ENCODE data around the gene SCAF1. TPM values are rescaled to one million over a fixed set of nuclear protein-coding genes. Genes with fewer than 3 reads are reported as not detected.

The SCAF1 gene
- total and polyA plus RNA-seq, 9 of the 15 experiments (the other 6 are each of a cell fraction or from before 2014, with no cell fraction given), result 0.20 to 79.0 (median 4.9) TPM

DNA sequence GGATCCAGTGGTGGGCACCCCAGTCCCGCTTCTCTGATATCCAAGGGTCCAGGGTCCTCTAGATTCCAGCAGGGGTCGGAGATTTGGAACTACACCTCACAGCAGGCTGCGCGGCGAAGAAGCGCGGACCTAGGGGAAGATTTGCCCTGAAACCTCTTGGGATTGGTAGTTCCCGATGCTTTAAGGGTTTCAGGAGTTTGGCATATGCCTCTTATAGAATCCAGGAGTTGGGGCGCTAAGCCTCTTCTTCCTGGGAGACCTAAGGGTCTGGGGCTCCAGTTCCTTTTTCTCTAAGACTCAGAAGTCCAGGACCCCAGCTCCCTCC is 24.1 kb downstream of the SCAF1 start (continued):
- TF ChIP-seq MYBL2 (IDR thresholded peaks at IDR 0.05; ENCODE audit: low read depth) (no peak), MYBL2 (CRISPR knock-in tag; IDR thresholded peaks at IDR 0.05; ENCODE audit: borderline replicate concordance) (no peak), RAD51 (IDR thresholded peaks at IDR 0.05; ENCODE audit: borderline replicate concordance, low read depth) (no peak), XRCC4 (IDR thresholded peaks at IDR 0.05; ENCODE audit: extremely low read depth, insufficient read depth, insufficient read length) (no peak), EHMT2 (IDR thresholded peaks at IDR 0.05) (no peak), CEBPB (tag; IDR thresholded peaks at IDR 0.05) (no peak), NFIX (CRISPR knock-in tag; IDR thresholded peaks at IDR 0.05; ENCODE audit: low read depth) (no peak), ZC3H8 (IDR thresholded peaks at IDR 0.05) (no peak), DNMT1 (IDR thresholded peaks at IDR 0.05) (no peak), ZKSCAN3 (CRISPR knock-in tag; IDR thresholded peaks at IDR 0.05) (no peak), TCFL5 (CRISPR knock-in tag; conservative IDR thresholded peaks at IDR 0.05) (no peak), SMC3 (conservative IDR thresholded peaks at IDR 0.05; ENCODE audit: insufficient read depth, low read depth, low read length) (no peak), BRD9 (IDR thresholded peaks at IDR 0.05; ENCODE audit: low read depth, partially characterized antibody) (peak; percentile 20), HCFC1 (IDR thresholded peaks at IDR 0.05; ENCODE audit: low read depth, low read length) (peak; percentile 90), RBM14 (IDR thresholded peaks at IDR 0.05; ENCODE audit: borderline replicate concordance, insufficient read depth, low read depth, low read length) (no peak), CBX2 (IDR thresholded peaks at IDR 0.05; ENCODE audit: insufficient read depth, low read length, poor library complexity, severe bottlenecking) (no peak), MIER1 (IDR thresholded peaks at IDR 0.05; ENCODE audit: low read depth) (no peak), SRSF9 (IDR thresholded peaks at IDR 0.05; ENCODE audit: borderline replicate concordance, low read depth, low read length) (no peak), CBX1 (IDR thresholded peaks at IDR 0.05; ENCODE audit: low read depth) (no peak), NCOR1 (IDR thresholded peaks at IDR 0.05) (no peak), SMARCA5 (IDR thresholded peaks at IDR 0.05) (no peak)
- TF ChIP-seq, protein P1, sequence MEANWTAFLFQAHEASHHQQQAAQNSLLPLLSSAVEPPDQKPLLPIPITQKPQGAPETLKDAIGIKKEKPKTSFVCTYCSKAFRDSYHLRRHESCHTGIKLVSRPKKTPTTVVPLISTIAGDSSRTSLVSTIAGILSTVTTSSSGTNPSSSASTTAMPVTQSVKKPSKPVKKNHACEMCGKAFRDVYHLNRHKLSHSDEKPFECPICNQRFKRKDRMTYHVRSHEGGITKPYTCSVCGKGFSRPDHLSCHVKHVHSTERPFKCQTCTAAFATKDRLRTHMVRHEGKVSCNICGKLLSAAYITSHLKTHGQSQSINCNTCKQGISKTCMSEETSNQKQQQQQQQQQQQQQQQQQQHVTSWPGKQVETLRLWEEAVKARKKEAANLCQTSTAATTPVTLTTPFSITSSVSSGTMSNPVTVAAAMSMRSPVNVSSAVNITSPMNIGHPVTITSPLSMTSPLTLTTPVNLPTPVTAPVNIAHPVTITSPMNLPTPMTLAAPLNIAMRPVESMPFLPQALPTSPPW (CRISPR knock-in tag; IDR thresholded peaks at IDR 0.05), result no peak
- TF ChIP-seq, protein P2, sequence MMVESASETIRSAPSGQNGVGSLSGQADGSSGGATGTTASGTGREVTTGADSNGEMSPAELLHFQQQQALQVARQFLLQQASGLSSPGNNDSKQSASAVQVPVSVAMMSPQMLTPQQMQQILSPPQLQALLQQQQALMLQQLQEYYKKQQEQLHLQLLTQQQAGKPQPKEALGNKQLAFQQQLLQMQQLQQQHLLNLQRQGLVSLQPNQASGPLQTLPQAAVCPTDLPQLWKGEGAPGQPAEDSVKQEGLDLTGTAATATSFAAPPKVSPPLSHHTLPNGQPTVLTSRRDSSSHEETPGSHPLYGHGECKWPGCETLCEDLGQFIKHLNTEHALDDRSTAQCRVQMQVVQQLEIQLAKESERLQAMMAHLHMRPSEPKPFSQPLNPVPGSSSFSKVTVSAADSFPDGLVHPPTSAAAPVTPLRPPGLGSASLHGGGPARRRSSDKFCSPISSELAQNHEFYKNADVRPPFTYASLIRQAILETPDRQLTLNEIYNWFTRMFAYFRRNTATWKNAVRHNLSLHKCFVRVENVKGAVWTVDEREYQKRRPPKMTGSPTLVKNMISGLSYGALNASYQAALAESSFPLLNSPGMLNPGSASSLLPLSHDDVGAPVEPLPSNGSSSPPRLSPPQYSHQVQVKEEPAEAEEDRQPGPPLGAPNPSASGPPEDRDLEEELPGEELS (CRISPR knock-in tag; IDR thresholded peaks at IDR 0.05; ENCODE audit: borderline replicate concordance), result no peak
- TF ChIP-seq, protein P3, sequence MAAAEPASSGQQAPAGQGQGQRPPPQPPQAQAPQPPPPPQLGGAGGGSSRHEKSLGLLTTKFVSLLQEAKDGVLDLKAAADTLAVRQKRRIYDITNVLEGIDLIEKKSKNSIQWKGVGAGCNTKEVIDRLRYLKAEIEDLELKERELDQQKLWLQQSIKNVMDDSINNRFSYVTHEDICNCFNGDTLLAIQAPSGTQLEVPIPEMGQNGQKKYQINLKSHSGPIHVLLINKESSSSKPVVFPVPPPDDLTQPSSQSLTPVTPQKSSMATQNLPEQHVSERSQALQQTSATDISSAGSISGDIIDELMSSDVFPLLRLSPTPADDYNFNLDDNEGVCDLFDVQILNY (CRISPR knock-in tag; IDR thresholded peaks at IDR 0.05), result no peak
- TF ChIP-seq, protein P4, sequence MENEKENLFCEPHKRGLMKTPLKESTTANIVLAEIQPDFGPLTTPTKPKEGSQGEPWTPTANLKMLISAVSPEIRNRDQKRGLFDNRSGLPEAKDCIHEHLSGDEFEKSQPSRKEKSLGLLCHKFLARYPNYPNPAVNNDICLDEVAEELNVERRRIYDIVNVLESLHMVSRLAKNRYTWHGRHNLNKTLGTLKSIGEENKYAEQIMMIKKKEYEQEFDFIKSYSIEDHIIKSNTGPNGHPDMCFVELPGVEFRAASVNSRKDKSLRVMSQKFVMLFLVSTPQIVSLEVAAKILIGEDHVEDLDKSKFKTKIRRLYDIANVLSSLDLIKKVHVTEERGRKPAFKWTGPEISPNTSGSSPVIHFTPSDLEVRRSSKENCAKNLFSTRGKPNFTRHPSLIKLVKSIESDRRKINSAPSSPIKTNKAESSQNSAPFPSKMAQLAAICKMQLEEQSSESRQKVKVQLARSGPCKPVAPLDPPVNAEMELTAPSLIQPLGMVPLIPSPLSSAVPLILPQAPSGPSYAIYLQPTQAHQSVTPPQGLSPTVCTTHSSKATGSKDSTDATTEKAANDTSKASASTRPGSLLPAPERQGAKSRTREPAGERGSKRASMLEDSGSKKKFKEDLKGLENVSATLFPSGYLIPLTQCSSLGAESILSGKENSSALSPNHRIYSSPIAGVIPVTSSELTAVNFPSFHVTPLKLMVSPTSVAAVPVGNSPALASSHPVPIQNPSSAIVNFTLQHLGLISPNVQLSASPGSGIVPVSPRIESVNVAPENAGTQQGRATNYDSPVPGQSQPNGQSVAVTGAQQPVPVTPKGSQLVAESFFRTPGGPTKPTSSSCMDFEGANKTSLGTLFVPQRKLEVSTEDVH (IDR thresholded peaks at IDR 0.05; ENCODE audit: low read depth, partially characterized antibody), result no peak

All from K562 (cell line).